Activated effector memory CD4-positive, alpha-beta T cell treated with Interleukin-2 at 50 U/mL for 16 hours (primary cell): ENCODE data around the gene SLC51B.
A peak's percentile ranks its signal among the peaks of the same experiment; 100 is the strongest.
"Not testable (repeated sequence)": the region's sequence is repeated elsewhere in the genome, so short reads cannot be mapped to it uniquely, and the experiment has no call there.

ENCODE experiments used
- DNase-seq: peaks from one replicate; pipeline ENCODE4 v3.0.0-alpha.2; 2020

SLC51B gene

GRCh38 chr15:65067317-65067644, 22.1 kb downstream of the SLC51B start:
- no peak for DNase-seq

- DNase-seq: no peak
Observed at GRCh38 chr15:65067645-65068402, 22.6 kb downstream of the SLC51B start, which contains the start of gene RASL12. Gene RASL12, minus strand, starts transcription at chr15:65067991. Its CDS starts 156 bp downstream, at chr15:65067835.

GRCh38 chr15:65068403-65068788, 23.2 kb downstream of the SLC51B start:
- no peak for DNase-seq

- no peak for DNase-seq
Observed at GRCh38 chr15:65069179-65069578, 24.0 kb downstream of the SLC51B start.

- no peak for DNase-seq
Observed at GRCh38 chr15:65069779-65070546, 24.8 kb downstream of the SLC51B start.

- no peak for DNase-seq
Observed at GRCh38 chr15:65071381-65071811, 26.2 kb downstream of the SLC51B start.

- no peak for DNase-seq
Observed at GRCh38 chr15:65072027-65072426, 26.8 kb downstream of the SLC51B start.

GRCh38 chr15:65072617-65073016, 27.4 kb downstream of the SLC51B start:
- no peak for DNase-seq

GRCh38 chr15:65074946-65075345, 29.8 kb downstream of the SLC51B start:
- not testable (repeated sequence) for DNase-seq

- DNase-seq: not testable (repeated sequence)
Observed at GRCh38 chr15:65075607-65076395, 30.6 kb downstream of the SLC51B start.

- DNase-seq: no peak
Observed at GRCh38 chr15:65076486-65077290, 31.5 kb downstream of the SLC51B start, which contains the start of gene KBTBD13. Gene KBTBD13, plus strand, starts transcription at chr15:65076746. Its CDS starts 70 bp downstream, at chr15:65076816.

- DNase-seq: no peak
Observed at GRCh38 chr15:65077291-65077980, 32.2 kb downstream of the SLC51B start.

GRCh38 chr15:65077981-65078352, 32.8 kb downstream of the SLC51B start:
- DNase-seq: peak; percentile 15

GRCh38 chr15:65079580-65079979, 34.4 kb downstream of the SLC51B start:
- no peak for DNase-seq

GRCh38 chr15:65081270-65081669, 36.1 kb downstream of the SLC51B start:
- no peak for DNase-seq

- DNase-seq: no peak
Observed at GRCh38 chr15:65081758-65082157, 36.6 kb downstream of the SLC51B start.

- peak; percentile 5 for DNase-seq
Observed at GRCh38 chr15:65082303-65082953, 37.2 kb downstream of the SLC51B start.

- no peak for DNase-seq
Observed at GRCh38 chr15:65083262-65083701, 38.1 kb downstream of the SLC51B start.

GRCh38 chr15:65084500-65085206, 39.5 kb downstream of the SLC51B start:
- DNase-seq: no peak

- DNase-seq: no peak
Observed at GRCh38 chr15:65085207-65085753, 40.1 kb downstream of the SLC51B start.
